Smooth muscle cell (in vitro differentiated cells): ENCODE measurements around the gene PRMT1. TPM values are rescaled to one million over a fixed set of nuclear protein-coding genes. Genes with fewer than 3 reads are reported as not detected.
"Not testable (repeated sequence)": the region's sequence is repeated elsewhere in the genome, so short reads cannot be mapped to it uniquely, and the experiment has no call there.

Experiments
- DNase-seq: peaks from one replicate; lab custom pipeline; 2025; ENCODE audit not compliant: unreplicated experiment; lab: John Stamatoyannopoulos, UW
- H2AFZ ChIP-seq: fragments of 200-600 bp; sonication (generic); 2 replicates; pipeline ENCODE4 v1.6.0; 2016; ENCODE audit warnings: antibody characterized with exemption, low read depth, mild to moderate bottlenecking
- H3F3A ChIP-seq: fragments of 200-600 bp; sonication (generic); 2 replicates; pipeline ENCODE4 v1.6.0; 2017; ENCODE audit warnings: antibody characterized with exemption, low read depth
- H3K27ac ChIP-seq: fragments of 200-600 bp; sonication (generic); 2 replicates; pipeline ENCODE4 v1.5.1; 2016; ENCODE audit warnings: low read depth, mild to moderate bottlenecking
- H3K27me3 ChIP-seq: fragments of 200-600 bp; sonication (generic); 2 replicates; pipeline ENCODE4 v1.6.1; 2016; ENCODE audit warnings: low read depth, mild to moderate bottlenecking
- H3K36me3 ChIP-seq: fragments of 200-600 bp; sonication (generic); 2 replicates; pipeline ENCODE4 v1.5.1; 2016; ENCODE audit warnings: low read depth
- H3K4me1 ChIP-seq: fragments of 200-600 bp; sonication (generic); 2 replicates; pipeline ENCODE4 v1.5.1; 2016; ENCODE audit warnings: low read depth
- H3K4me2 ChIP-seq: fragments of 200-600 bp; sonication (generic); 2 replicates; pipeline ENCODE4 v1.6.0; 2016; ENCODE audit warnings: mild to moderate bottlenecking
- H3K4me3 ChIP-seq: fragments of 200-600 bp; sonication (generic); 2 replicates; pipeline ENCODE4 v1.5.1; 2016; ENCODE audit warnings: mild to moderate bottlenecking
- H3K79me2 ChIP-seq: fragments of 200-600 bp; sonication (generic); 2 replicates; pipeline ENCODE4 v1.6.0; 2016; ENCODE audit warnings: low read depth, mild to moderate bottlenecking
- H3K9ac ChIP-seq: fragments of 200-600 bp; sonication (generic); 2 replicates; pipeline ENCODE4 v1.6.0; 2016; ENCODE audit warnings: low read depth
- H3K9me3 ChIP-seq: fragments of 200-600 bp; sonication (generic); replicated peaks from 2 replicates; pipeline ENCODE4 v1.5.1; 2016; ENCODE audit warnings: low read depth
- H4K20me1 ChIP-seq: fragments of 200-600 bp; sonication (generic); 2 replicates; pipeline ENCODE4 v1.6.0; 2016; ENCODE audit warnings: low read depth
- WGBS: methylation state at CpG from one replicate; pipeline ENCODE4 v1.1.7; 2016; ENCODE audit warnings: low lambda C conversion rate; 5-methylcytosine and 5-hydroxymethylcytosine counted together
- polyA plus RNA-seq: library from polyadenylated mRNA; unstranded; fragments of >200 nt; fragmentation: Nextera tagmentation; extraction: Ambion mirVana; gene quantifications from 2 replicates; pipeline ENCODE4 v1.2.1, GENCODE V29; 2016
- total RNA-seq: library from RNA; depleted of rRNA; stranded (reverse); fragments of >200 nt; gene quantifications from 2 replicates; pipeline ENCODE4 v1.2.3, GENCODE V29; 2014
- TF ChIP-seq, protein P1 (sequence below): fragments of 200-600 bp; sonication (generic); IDR thresholded peaks from 2 replicates; pipeline ENCODE4 v1.5.1; 2017; ENCODE audit warnings: borderline replicate concordance, mild to moderate bottlenecking, antibody characterized with exemption; ENCODE audit not compliant: insufficient read depth, poor library complexity, severe bottlenecking

The PRMT1 gene
- total and polyA plus RNA-seq, 2 experiments from 2014 or later: 147 to 175 TPM

DNA sequence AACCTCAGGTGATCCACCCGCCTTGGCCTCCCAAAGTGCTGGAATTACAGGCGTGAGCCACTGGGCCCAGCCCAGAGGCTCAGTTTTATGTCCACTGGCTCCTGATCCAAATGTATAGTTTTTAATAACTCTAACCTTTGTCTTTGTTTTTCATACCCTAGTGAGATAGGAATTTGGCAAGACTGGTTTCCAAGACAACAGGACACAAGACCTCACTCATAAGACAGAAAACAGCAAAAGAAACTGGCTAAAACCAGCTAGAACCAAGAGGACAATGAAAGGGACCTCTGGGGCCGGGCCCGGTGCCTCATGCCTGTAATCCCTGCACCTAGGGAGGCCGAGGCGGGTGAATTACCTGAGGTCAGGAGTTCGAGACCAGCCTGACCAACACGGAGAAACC is 41.4 kb downstream of the PRMT1 start:
- Histone ChIP-seq H3K9me3 (no peaks in the 10 kb centered on the region), H3K4me1 (no peaks in the 10 kb centered on the region), H2AFZ (no peak overlapping the region), H3K4me2 (no peak overlapping the region), H3K27me3 (no peaks in the 10 kb centered on the region), H3K9ac (no peak overlapping the region), H3K79me2 (no peaks in the 10 kb centered on the region), H3K4me3 (no peak overlapping the region), H3F3A (no peaks in the 10 kb centered on the region), H4K20me1 (no peaks in the 10 kb centered on the region), H3K27ac (no peak overlapping the region), H3K36me3 (no peaks in the 10 kb centered on the region)
- TF ChIP-seq, protein P1, sequence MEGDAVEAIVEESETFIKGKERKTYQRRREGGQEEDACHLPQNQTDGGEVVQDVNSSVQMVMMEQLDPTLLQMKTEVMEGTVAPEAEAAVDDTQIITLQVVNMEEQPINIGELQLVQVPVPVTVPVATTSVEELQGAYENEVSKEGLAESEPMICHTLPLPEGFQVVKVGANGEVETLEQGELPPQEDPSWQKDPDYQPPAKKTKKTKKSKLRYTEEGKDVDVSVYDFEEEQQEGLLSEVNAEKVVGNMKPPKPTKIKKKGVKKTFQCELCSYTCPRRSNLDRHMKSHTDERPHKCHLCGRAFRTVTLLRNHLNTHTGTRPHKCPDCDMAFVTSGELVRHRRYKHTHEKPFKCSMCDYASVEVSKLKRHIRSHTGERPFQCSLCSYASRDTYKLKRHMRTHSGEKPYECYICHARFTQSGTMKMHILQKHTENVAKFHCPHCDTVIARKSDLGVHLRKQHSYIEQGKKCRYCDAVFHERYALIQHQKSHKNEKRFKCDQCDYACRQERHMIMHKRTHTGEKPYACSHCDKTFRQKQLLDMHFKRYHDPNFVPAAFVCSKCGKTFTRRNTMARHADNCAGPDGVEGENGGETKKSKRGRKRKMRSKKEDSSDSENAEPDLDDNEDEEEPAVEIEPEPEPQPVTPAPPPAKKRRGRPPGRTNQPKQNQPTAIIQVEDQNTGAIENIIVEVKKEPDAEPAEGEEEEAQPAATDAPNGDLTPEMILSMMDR: no peak
- whole genome bisulfite sequencing: 97% methylated on average over 8 of the region's 8 CpGs
- DNase-seq: no peak

- WGBS: 88% methylated on average over 6 of the region's 6 CpGs
- no peak overlapping the region for H3K4me2 ChIP-seq
These were observed 41.9 kb downstream of the PRMT1 start for GRCh38 chr19:49718991-49719390.

DNA sequence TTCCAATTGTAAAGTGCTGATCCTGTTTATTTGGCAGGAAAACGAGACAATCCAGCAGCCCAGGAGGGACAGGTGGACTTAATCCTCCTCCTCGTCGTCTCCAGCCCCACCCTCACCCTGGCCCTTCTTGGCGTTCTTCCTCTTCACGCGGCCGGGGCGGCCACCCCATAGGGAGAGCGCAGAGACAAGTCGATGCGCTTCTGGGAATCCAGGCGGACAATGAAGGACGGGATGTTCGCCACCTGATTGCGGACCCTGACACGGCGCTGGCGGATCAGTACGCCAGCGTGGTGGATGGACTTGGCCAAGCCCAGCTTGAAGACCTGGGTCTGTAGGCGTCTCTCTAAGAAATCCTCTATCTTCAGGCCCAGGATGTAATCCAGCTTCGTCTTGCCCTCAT is 42.3 kb downstream of the PRMT1 start:
- H3K4me1 ChIP-seq, H3F3A ChIP-seq, H3K9me3 ChIP-seq, H3K27ac ChIP-seq, H4K20me1 ChIP-seq, DNase-seq, H3K9ac ChIP-seq, H3K79me2 ChIP-seq, H3K4me2 ChIP-seq, H2AFZ ChIP-seq, H3K4me3 ChIP-seq, H3K27me3 ChIP-seq, H3K36me3 ChIP-seq: not testable (repeated sequence)
- WGBS: 90% methylated on average over 22 of the region's 22 CpGs

More at GRCh38 chr19:49718991-49719390, 41.9 kb downstream of the PRMT1 start:
- TF ChIP-seq, protein P1: no peak
- H3K9me3 ChIP-seq: no peaks in the 10 kb centered on the region
- no peaks in the 10 kb centered on the region for H3K79me2 ChIP-seq
- no peaks in the 10 kb centered on the region for H3K27me3 ChIP-seq
- DNase-seq: no peak
- H3K4me3 ChIP-seq: no peak overlapping the region
- H3K36me3 ChIP-seq: no peaks in the 10 kb centered on the region
- H4K20me1 ChIP-seq: no peaks in the 10 kb centered on the region
- no peaks in the 10 kb centered on the region for H3K4me1 ChIP-seq
- no peak overlapping the region for H2AFZ ChIP-seq
- no peak overlapping the region for H3K9ac ChIP-seq
- H3F3A ChIP-seq: no peaks in the 10 kb centered on the region
- no peak overlapping the region for H3K27ac ChIP-seq

DNA sequence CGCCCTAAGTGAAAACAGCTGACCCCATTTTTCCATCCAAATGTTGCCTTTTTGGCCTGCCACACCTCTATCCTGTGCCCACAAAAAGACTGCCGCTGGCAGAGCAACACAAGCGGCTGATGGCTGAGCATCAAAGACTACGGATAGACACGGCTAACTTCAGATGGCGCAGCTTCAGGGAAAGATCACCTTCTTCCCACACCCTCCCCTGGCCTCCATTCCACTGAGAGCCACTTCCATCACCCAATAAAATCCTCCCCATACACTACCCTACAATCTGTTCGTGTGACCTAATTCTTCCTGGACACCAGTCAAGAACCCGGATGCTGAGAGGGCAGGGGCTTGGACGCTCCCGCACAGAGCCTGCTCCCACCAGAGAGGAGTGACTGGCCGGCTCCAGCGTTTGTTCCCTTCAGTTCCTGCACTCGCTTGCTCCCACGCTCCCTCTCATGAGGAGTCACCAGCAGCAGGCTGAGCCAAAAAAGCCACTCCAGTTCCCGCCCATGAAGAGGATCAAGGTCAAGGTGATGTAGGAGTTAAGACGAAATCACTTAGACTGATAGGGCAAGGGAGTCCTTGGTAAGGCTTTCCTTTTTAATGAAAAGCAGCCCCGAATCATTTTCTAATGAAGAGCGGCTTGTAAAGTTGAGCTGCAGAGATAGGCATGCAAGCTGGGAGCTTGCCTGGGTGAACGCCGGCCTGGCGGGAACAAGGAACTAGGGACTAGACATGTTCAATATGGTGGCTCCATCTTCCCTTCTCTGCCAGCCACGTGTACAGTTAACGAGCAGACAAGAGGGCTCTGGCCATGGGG is 50.4 kb downstream of the PRMT1 start:
- Histone ChIP-seq H3K79me2 (no peaks in the 10 kb centered on the region), H3K9ac (no peak overlapping the region), H3K4me2 (no peak overlapping the region), H3K27ac (no peak overlapping the region), H3F3A (no peaks in the 10 kb centered on the region), H4K20me1 (no peaks in the 10 kb centered on the region), H3K4me3 (no peak overlapping the region), H2AFZ (no peak overlapping the region), H3K27me3 (no peaks in the 10 kb centered on the region), H3K9me3 (no peaks in the 10 kb centered on the region), H3K36me3 (no peaks in the 10 kb centered on the region), H3K4me1 (no peaks in the 10 kb centered on the region)
- 76% methylated on average over 23 of the region's 23 CpGs for WGBS
- TF ChIP-seq, protein P1: no peak
- no peak for DNase-seq
